Mucosa of gallbladder (tissue), 1 donor: ENCODE data around the gene CSNK1G2. TPM values are rescaled to one million over a fixed set of nuclear protein-coding genes. Genes with fewer than 3 reads are reported as not detected.
A peak's percentile ranks its signal among the peaks of the same experiment; 100 is the strongest.

Experiments used
- DNase-seq: peaks from one replicate; pipeline ENCODE4 v3.0.0-alpha.2; 2020; ENCODE audit warnings: low spot score
- total RNA-seq: library from RNA; stranded (reverse); gene quantifications from one replicate; pipeline ENCODE4 v1.2.1, GENCODE V29; 2021
- donor health status: DM: no; HTN: no; CAD: no.

CSNK1G2 gene
- total RNA-seq = 77.5 TPM

GRCh38 chr19:1941146-1942077 is at the start of gene CSNK1G2:
Gene CSNK1G2, plus strand, starts transcription at chr19:1941172. Its CDS starts 28,601 bp downstream, at chr19:1969773.
- no peak for DNase-seq

GRCh38 chr19:1893791-1894190 is 47.2 kb upstream of the CSNK1G2 start:
- DNase-seq = no peak

- DNase-seq = no peak
Measured at GRCh38 chr19:1896508-1896907, 44.5 kb upstream of the CSNK1G2 start.

- DNase-seq = peak; percentile 48
Measured at GRCh38 chr19:1901940-1902404, 39.0 kb upstream of the CSNK1G2 start.

GRCh38 chr19:1902923-1903322 is 38.0 kb upstream of the CSNK1G2 start:
- no peak for DNase-seq

- DNase-seq = no peak
Measured at GRCh38 chr19:1904860-1905109, 36.2 kb upstream of the CSNK1G2 start.

- peak; percentile 99 for DNase-seq
Measured at GRCh38 chr19:1905110-1905862, 35.7 kb upstream of the CSNK1G2 start, which contains the start of the genes ADAT3 and SCAMP4. Gene ADAT3, plus strand, starts transcription at chr19:1905399. Its CDS starts 6,649 bp downstream, at chr19:1912048. Gene SCAMP4, plus strand, starts transcription at chr19:1905399. Its CDS starts 9,621 bp downstream, at chr19:1915020.

- no peak for DNase-seq
Measured at GRCh38 chr19:1905863-1906375, 35.1 kb upstream of the CSNK1G2 start.

- DNase-seq = no peak
Measured at GRCh38 chr19:1906985-1907562, 33.9 kb upstream of the CSNK1G2 start.

GRCh38 chr19:1907563-1908363 is 33.2 kb upstream of the CSNK1G2 start:
- DNase-seq = peak; percentile 48

GRCh38 chr19:1908364-1908678 is 32.7 kb upstream of the CSNK1G2 start:
- no peak for DNase-seq

GRCh38 chr19:1909761-1910080 is 31.3 kb upstream of the CSNK1G2 start:
- DNase-seq = no peak

GRCh38 chr19:1910177-1910576 is 30.8 kb upstream of the CSNK1G2 start:
- no peak for DNase-seq

GRCh38 chr19:1911098-1911497 is 29.9 kb upstream of the CSNK1G2 start:
- no peak for DNase-seq

- DNase-seq = no peak
Measured at GRCh38 chr19:1911995-1912394, 29.0 kb upstream of the CSNK1G2 start.

- no peak for DNase-seq
Measured at GRCh38 chr19:1912760-1913505, 28.0 kb upstream of the CSNK1G2 start.

- no peak for DNase-seq
Measured at GRCh38 chr19:1913781-1914577, 27.0 kb upstream of the CSNK1G2 start.

- no peak for DNase-seq
Measured at GRCh38 chr19:1914826-1915341, 26.1 kb upstream of the CSNK1G2 start.

- DNase-seq = no peak
Measured at GRCh38 chr19:1917146-1917545, 23.8 kb upstream of the CSNK1G2 start.

- no peak for DNase-seq
Measured at GRCh38 chr19:1917926-1918325, 23.0 kb upstream of the CSNK1G2 start.
